ENCODE results near the gene ABHD17A.
A peak's percentile ranks its signal among the peaks of the same experiment; 100 is the strongest.
"Not testable (repeated sequence)": the region's sequence is repeated elsewhere in the genome, so short reads cannot be mapped to it uniquely, and the experiment has no call there.

Gene ABHD17A

GRCh38 chr19:1875646-1876495 lies 9.4 kb downstream of the ABHD17A start:
- TF ChIP-seq CTCF (IDR thresholded peaks at IDR 0.05; ENCODE audit: extremely low read depth, insufficient read depth, missing control alignments), result no peak
- in situ Hi-C loops (cut with MboI; ENCODE audit: low pct_unique_long_range_greater_than_20kb, low sequenced_read_pairs, unreplicated experiment), result no loop called here
- peak; percentile 95 for DNase-seq (ENCODE audit: low spot score)

- in situ Hi-C loops (cut with MboI; ENCODE audit: low pct_unique_long_range_greater_than_20kb, low sequenced_read_pairs, unreplicated experiment); DNase-seq (ENCODE audit: low spot score): not testable (repeated sequence)
Measured at GRCh38 chr19:1875265-1875645, 10.0 kb downstream of the ABHD17A start.

GRCh38 chr19:1874554-1875185 lies 10.6 kb downstream of the ABHD17A start:
- no peak for DNase-seq (ENCODE audit: low spot score)
- in situ Hi-C loops (cut with MboI; ENCODE audit: low pct_unique_long_range_greater_than_20kb, low sequenced_read_pairs, unreplicated experiment), result no loop called here

GRCh38 chr19:1873524-1874473 lies 11.5 kb downstream of the ABHD17A start:
- in situ Hi-C loops (cut with MboI; ENCODE audit: low pct_unique_long_range_greater_than_20kb, low sequenced_read_pairs, unreplicated experiment), result no loop called here
- no peak for DNase-seq (ENCODE audit: low spot score)
- TF ChIP-seq CTCF (IDR thresholded peaks at IDR 0.05; ENCODE audit: extremely low read depth, insufficient read depth, missing control alignments), result no peak

More at GRCh38 chr19:1874554-1875185, 10.6 kb downstream of the ABHD17A start:
- TF ChIP-seq CTCF (IDR thresholded peaks at IDR 0.05; ENCODE audit: extremely low read depth, insufficient read depth, missing control alignments), result no peak

- no peak for TF ChIP-seq CTCF (IDR thresholded peaks at IDR 0.05; ENCODE audit: extremely low read depth, insufficient read depth, missing control alignments)
- in situ Hi-C loops (cut with MboI; ENCODE audit: low pct_unique_long_range_greater_than_20kb, low sequenced_read_pairs, unreplicated experiment), result no loop called here
- no peak for DNase-seq (ENCODE audit: low spot score)
Measured at GRCh38 chr19:1872807-1873523, 12.3 kb downstream of the ABHD17A start.

- DNase-seq (ENCODE audit: low spot score), result no peak
- in situ Hi-C loops (cut with MboI; ENCODE audit: low pct_unique_long_range_greater_than_20kb, low sequenced_read_pairs, unreplicated experiment), result no loop called here
- TF ChIP-seq CTCF (IDR thresholded peaks at IDR 0.05; ENCODE audit: extremely low read depth, insufficient read depth, missing control alignments), result no peak
Measured at GRCh38 chr19:1871630-1872029, 13.7 kb downstream of the ABHD17A start.

Measured in GM13977 (cell line).